Hindlimb muscle (tissue), 1 donor: ENCODE measurements around the gene MRGPRD. TPM values are rescaled to one million over a fixed set of nuclear protein-coding genes. Genes with fewer than 3 reads are reported as not detected.

Experiments
- DNase-seq: peaks from one replicate; pipeline ENCODE4 v3.0.0-alpha.2; 2013
- polyA plus RNA-seq: library from polyadenylated mRNA; unstranded; fragments of 120-200 nt; gene quantifications from one replicate; pipeline ENCODE4 v1.2.1, GENCODE V29; 2013; ENCODE audit not compliant: insufficient read length

Gene MRGPRD
- polyA plus RNA-seq, 1 donor: not detected

GRCh38 chr11:68946416-68947090 is 34.2 kb downstream of the MRGPRD start:
- DNase-seq: peak; percentile 59

GRCh38 chr11:68942751-68943271 is 38.0 kb downstream of the MRGPRD start:
- DNase-seq: no peak

- no peak for DNase-seq
Observed at GRCh38 chr11:68942095-68942620, 38.6 kb downstream of the MRGPRD start.

GRCh38 chr11:68941324-68942094 is 39.3 kb downstream of the MRGPRD start:
- no peak for DNase-seq

GRCh38 chr11:68940651-68941323 is 40.0 kb downstream of the MRGPRD start:
- no peak for DNase-seq

GRCh38 chr11:68939583-68940555 is 40.9 kb downstream of the MRGPRD start:
- no peak for DNase-seq

GRCh38 chr11:68938816-68939582 is 41.8 kb downstream of the MRGPRD start:
- no peak for DNase-seq

GRCh38 chr11:68938088-68938487 is 42.7 kb downstream of the MRGPRD start:
- no peak for DNase-seq

- no peak for DNase-seq
Observed at GRCh38 chr11:68936676-68937620, 43.8 kb downstream of the MRGPRD start.

GRCh38 chr11:68936358-68936636 is 44.5 kb downstream of the MRGPRD start:
- DNase-seq: no peak

GRCh38 chr11:68935516-68936357 is 45.0 kb downstream of the MRGPRD start:
- no peak for DNase-seq

- no peak for DNase-seq
Observed at GRCh38 chr11:68935066-68935465, 45.7 kb downstream of the MRGPRD start.

GRCh38 chr11:68934666-68935065 is 46.1 kb downstream of the MRGPRD start:
- no peak for DNase-seq

GRCh38 chr11:68934321-68934645 is 46.5 kb downstream of the MRGPRD start:
- DNase-seq: no peak

GRCh38 chr11:68933605-68934320 is 47.0 kb downstream of the MRGPRD start:
- no peak for DNase-seq

- no peak for DNase-seq
Observed at GRCh38 chr11:68932933-68933577, 47.7 kb downstream of the MRGPRD start.

GRCh38 chr11:68932358-68932757 is 48.4 kb downstream of the MRGPRD start:
- DNase-seq: no peak

GRCh38 chr11:68931911-68932310 is 48.9 kb downstream of the MRGPRD start:
- DNase-seq: no peak
